Activated gamma-delta T cell (primary cell): ENCODE measurements around the gene ZC3H18.

ENCODE experiments used
- DNase-seq: peaks from one replicate; lab custom pipeline; 2025; lab: John Stamatoyannopoulos, UW

The ZC3H18 gene

GRCh38 chr16:88678224-88678979 is 108.2 kb downstream of the ZC3H18 start:
- DNase-seq: no peak

DNA sequence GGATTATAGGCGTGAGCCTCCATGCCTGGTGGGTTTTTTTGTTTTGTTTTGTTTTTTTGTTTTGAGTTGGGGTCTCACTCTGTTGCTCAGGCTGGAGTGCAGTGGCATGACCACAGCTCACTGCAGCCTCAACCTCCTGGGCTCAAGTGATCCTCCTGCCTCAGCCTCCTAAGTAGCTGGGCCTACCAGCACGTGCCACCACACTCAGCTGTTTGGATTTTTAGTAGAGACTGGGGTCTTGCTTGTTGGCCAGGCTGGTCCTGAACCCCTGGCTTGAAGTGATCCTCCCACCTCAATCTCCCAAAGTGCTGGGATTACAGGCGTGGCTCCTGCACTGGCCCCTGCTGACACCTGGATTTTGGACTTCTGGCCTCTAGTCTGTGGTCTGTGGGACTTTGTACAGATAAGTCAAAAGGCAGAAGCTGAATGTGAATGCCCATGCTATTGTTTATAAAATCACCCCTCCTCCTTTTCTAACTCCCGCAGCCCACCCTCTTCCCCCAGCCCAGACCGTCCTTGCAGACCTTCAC is 110.4 kb downstream of the ZC3H18 start:
- DNase-seq: no peak

DNA sequence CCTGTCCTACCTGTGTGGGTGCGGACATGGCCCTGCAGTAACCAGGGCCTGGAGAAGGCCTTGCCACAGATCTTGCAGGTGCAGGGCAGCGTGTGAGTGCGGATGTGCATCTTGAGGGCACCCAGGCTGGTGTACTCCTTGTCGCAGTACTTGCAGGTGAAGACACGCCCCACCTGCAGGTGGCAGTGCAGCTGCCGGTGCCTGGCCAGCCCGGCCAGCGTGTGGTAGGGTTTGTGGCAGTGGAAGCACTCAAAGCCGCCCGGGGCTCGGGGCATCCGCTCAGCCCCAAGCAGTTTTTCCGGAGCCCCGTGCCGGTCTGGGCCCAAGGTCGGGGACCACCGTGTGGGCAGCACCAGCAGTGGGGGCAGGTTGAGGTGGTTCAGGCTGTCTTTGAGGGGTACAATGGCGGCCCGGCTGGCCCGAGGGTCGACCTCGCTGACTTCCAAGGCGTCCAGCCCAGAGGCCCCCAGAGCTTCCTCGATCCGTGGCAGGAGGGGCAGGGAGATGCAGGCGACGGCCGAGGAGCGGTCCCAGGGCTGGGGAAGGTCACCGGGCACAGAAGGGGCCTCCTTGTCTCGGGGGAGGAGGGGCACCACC is 111.0 kb downstream of the ZC3H18 start:
- DNase-seq: no peak
